HG03432 (cell line): ENCODE measurements around the gene HLA-DMA.
"Not testable (repeated sequence)": the region's sequence is repeated elsewhere in the genome, so short reads cannot be mapped to it uniquely, and the experiment has no call there.

ENCODE experiments used
- ATAC-seq: cut with Tn5 transposase; IDR thresholded peaks from one replicate; pipeline ENCODE4 v1.9.1; 2021; ENCODE audit warnings: mild to moderate bottlenecking, moderate library complexity; ENCODE audit not compliant: unreplicated experiment

Gene HLA-DMA

GRCh38 chr6:32954986-32955802 lies 2.3 kb upstream of the HLA-DMA start:
- no peak for ATAC-seq

GRCh38 chr6:32954267-32954666 lies 1.4 kb upstream of the HLA-DMA start:
- no peak for ATAC-seq

- no peak for ATAC-seq
Measured at GRCh38 chr6:32953775-32954174, 878 bp upstream of the HLA-DMA start.

- no peak for ATAC-seq
Measured at GRCh38 chr6:32950449-32950848, 2.4 kb downstream of the HLA-DMA start.

GRCh38 chr6:32950010-32950409 lies 2.9 kb downstream of the HLA-DMA start:
- ATAC-seq, result no peak

GRCh38 chr6:32949113-32949512 lies 3.8 kb downstream of the HLA-DMA start:
- ATAC-seq, result no peak

GRCh38 chr6:32947552-32948465 lies 5.1 kb downstream of the HLA-DMA start:
- ATAC-seq, result no peak

GRCh38 chr6:32946893-32947292 lies 6.0 kb downstream of the HLA-DMA start:
- no peak for ATAC-seq

GRCh38 chr6:32945953-32946352 lies 6.9 kb downstream of the HLA-DMA start:
- no peak for ATAC-seq

GRCh38 chr6:32945108-32945760 lies 7.7 kb downstream of the HLA-DMA start:
- no peak for ATAC-seq

GRCh38 chr6:32943864-32944649 lies 8.8 kb downstream of the HLA-DMA start:
- ATAC-seq, result peak; percentile 33

GRCh38 chr6:32942555-32943123 lies 10.3 kb downstream of the HLA-DMA start:
- ATAC-seq, result not testable (repeated sequence)

GRCh38 chr6:32941214-32941768 lies 11.6 kb downstream of the HLA-DMA start:
- ATAC-seq, result peak; percentile 54

GRCh38 chr6:32940656-32941213 lies 12.2 kb downstream of the HLA-DMA start, which contains the start of gene HLA-DMB:
TSS of gene HLA-DMB (minus strand) at chr6:32941028. CDS start at chr6:32940807, 221 bp downstream.
- ATAC-seq, result peak; percentile 54

GRCh38 chr6:32938494-32938893 lies 14.4 kb downstream of the HLA-DMA start:
- ATAC-seq, result no peak

GRCh38 chr6:32937230-32937633 lies 15.7 kb downstream of the HLA-DMA start:
- no peak for ATAC-seq

- no peak for ATAC-seq
Measured at GRCh38 chr6:32936239-32937152, 16.4 kb downstream of the HLA-DMA start.

GRCh38 chr6:32935551-32936238 lies 17.2 kb downstream of the HLA-DMA start:
- ATAC-seq, result no peak
